Stomach (tissue), 9 donors: ENCODE data around the gene LHFPL2. TPM values are rescaled to one million over a fixed set of nuclear protein-coding genes. Genes with fewer than 3 reads are reported as not detected.

Source experiments
- DNase-seq, 2 donors: peaks; one replicate each; pipeline versions ENCODE4 v3.0.0 to v3.0.0-alpha.2; 2013 to 2019
- H3K27ac ChIP-seq, 5 donors: fragments of 200-600 bp in 4 of 5; sonication (generic) in 4 of 5; one replicate each; pipeline ENCODE4 v1.5.1; 2013 to 2019; ENCODE audit warnings: mild to moderate bottlenecking in 1 of 5, moderate library complexity in 1 of 5
- H3K27me3 ChIP-seq, 3 donors: fragments of 200-600 bp; sonication (generic); one replicate each; pipeline ENCODE4 v1.5.1; 2017 to 2019; ENCODE audit warnings: mixed run types in 1 of 3
- H3K36me3 ChIP-seq, 4 donors: fragments of 200-600 bp; sonication (generic); 1 replicate in 3 of 4; 2 replicates in 1 of 4; pipeline ENCODE4 v1.5.1; 2016 to 2019
- H3K4me1 ChIP-seq, 4 donors: fragments of 200-600 bp; sonication (generic); one replicate each; pipeline ENCODE4 v1.5.1; 2016 to 2019
- H3K4me3 ChIP-seq, 4 donors: fragments of 200-600 bp; sonication (generic) in 3 of 4; one replicate each; pipeline ENCODE4 v1.5.1; 2016 to 2019; ENCODE audit warnings: mild to moderate bottlenecking in 1 of 4
- H3K9me3 ChIP-seq, 4 donors: fragments of 200-600 bp; sonication (generic); one replicate each; pipeline ENCODE4 v1.5.1; 2016 to 2019
- EP300 ChIP-seq: sonication (generic); formaldehyde crosslinking; IDR thresholded peaks from one replicate; pipeline ENCODE4 v1.6.1; 2017; ENCODE audit warnings: antibody characterized with exemption
- POLR2A ChIP-seq, 4 donors: fragments of 450-650 bp; IDR thresholded peaks; one replicate each; pipeline ENCODE4 v1.6.1; 2016; ENCODE audit warnings: antibody characterized with exemption in 4 of 4, control low read depth in 2 of 4, mild to moderate bottlenecking in 1 of 4, moderate library complexity in 1 of 4
- POLR2AphosphoS5 ChIP-seq, 3 donors: sonication (generic); formaldehyde crosslinking; IDR thresholded peaks; one replicate each; pipeline ENCODE4 v1.6.1; 2016; ENCODE audit warnings: antibody characterized with exemption in 3 of 3
- WGBS, 5 donors: extraction: QIAGEN DNeasy Blood & Tissue Kit in 3 of 5; methylation state at CpG; one replicate each; pipeline versions ENCODE4 v1.1.5 to v1.1.7; 2013 to 2018; 5-methylcytosine and 5-hydroxymethylcytosine counted together
- intact Hi-C: fragments of 100-400 bp; cut with DNase I; formaldehyde crosslinking; loops from one replicate; pipeline ENCODE4 v1.15.1; 2023; ENCODE audit warnings: low total_unique reads
- polyA plus RNA-seq, 3 donors: library from polyadenylated mRNA; stranded (reverse); fragments of 200-250 nt; gene quantifications; one replicate each; pipeline ENCODE4 v1.2.3, GENCODE V29; 2013
- total RNA-seq, 5 donors: library from RNA; depleted of rRNA; stranded (reverse); fragments of >200 nt; gene quantifications; one replicate each; pipeline versions ENCODE4 v1.1.0 to v1.2.3, GENCODE V29; 2014 to 2016
- TF ChIP-seq, protein P1 (sequence below), 7 experiments: fragments of 450-650 bp in 4 of 7; fragments of 200-600 bp in 3 of 7; sonication (generic) in 3 of 7; IDR thresholded peaks; one replicate each; pipeline ENCODE4 v1.5.1; 2016 to 2019; ENCODE audit warnings: antibody characterized with exemption in 7 of 7, control low read depth in 2 of 7, mild to moderate bottlenecking in 1 of 7
- donor health status: healthy with polysubstance abuse.
- donor health status: Bipolar disorder and iron deficiency.
- donor health status: healthy.

Gene LHFPL2
- total and polyA plus RNA-seq, 8 donors = 3.7 to 53.6 (median 24.3) TPM

DNA sequence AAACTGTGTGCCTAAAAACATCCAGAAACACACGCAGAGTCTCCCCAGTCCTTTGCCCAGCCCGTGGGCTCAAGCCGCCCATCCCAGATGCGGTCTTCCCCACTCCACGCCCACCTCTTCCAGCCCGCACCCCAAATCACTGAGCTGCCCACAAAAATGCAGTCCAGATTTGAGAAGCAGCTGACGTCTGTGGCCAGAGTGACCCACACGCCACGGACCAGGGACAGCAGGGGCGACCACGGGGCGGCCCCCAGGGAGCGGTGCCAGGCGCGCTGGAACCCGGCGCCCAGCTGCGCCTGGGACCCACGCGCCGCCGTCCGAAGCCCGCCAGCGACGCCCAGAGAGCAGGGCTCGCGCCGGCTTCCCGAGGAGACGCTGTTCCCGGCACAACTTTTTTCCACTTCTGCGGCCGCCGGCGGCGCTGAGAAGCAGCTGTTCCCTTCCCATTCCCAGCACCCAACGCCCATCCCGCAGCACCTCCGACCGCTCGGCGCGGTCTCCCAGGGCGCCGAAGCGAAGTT lies 674 bp downstream of the LHFPL2 start:
- TF ChIP-seq EP300 = no peak
- TF ChIP-seq POLR2A (IDR thresholded peaks at IDR 0.05) = no peak
- TF ChIP-seq, protein P1, sequence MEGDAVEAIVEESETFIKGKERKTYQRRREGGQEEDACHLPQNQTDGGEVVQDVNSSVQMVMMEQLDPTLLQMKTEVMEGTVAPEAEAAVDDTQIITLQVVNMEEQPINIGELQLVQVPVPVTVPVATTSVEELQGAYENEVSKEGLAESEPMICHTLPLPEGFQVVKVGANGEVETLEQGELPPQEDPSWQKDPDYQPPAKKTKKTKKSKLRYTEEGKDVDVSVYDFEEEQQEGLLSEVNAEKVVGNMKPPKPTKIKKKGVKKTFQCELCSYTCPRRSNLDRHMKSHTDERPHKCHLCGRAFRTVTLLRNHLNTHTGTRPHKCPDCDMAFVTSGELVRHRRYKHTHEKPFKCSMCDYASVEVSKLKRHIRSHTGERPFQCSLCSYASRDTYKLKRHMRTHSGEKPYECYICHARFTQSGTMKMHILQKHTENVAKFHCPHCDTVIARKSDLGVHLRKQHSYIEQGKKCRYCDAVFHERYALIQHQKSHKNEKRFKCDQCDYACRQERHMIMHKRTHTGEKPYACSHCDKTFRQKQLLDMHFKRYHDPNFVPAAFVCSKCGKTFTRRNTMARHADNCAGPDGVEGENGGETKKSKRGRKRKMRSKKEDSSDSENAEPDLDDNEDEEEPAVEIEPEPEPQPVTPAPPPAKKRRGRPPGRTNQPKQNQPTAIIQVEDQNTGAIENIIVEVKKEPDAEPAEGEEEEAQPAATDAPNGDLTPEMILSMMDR (IDR thresholded peaks at IDR 0.05) = peak in 1 of 7 experiments; percentile 10
- no peak for TF ChIP-seq POLR2AphosphoS5 (IDR thresholded peaks at IDR 0.05)
- Histone ChIP-seq H3K36me3 (no peaks in the 10 kb centered on the region), H3K4me1 (peaks cover 11 to 49% (median 31%) of the 10 kb centered on the region in 4 donors), H3K27ac (peak overlapping the region; percentile 89 to 98 (median 95)), H3K27me3 (peaks cover 0 to 12% (median 0%) of the 10 kb centered on the region in 3 donors), H3K9me3 (no peaks in the 10 kb centered on the region), H3K4me3 (peak overlapping the region; percentile 73 to 87 (median 81))
- WGBS, 5 donors = 0 to 3% (median 1%) methylated on average over 7 to 47 of the region's 47 CpGs
- peak; percentile 60 to 85 for DNase-seq
- intact Hi-C loops = no loop called here

DNA sequence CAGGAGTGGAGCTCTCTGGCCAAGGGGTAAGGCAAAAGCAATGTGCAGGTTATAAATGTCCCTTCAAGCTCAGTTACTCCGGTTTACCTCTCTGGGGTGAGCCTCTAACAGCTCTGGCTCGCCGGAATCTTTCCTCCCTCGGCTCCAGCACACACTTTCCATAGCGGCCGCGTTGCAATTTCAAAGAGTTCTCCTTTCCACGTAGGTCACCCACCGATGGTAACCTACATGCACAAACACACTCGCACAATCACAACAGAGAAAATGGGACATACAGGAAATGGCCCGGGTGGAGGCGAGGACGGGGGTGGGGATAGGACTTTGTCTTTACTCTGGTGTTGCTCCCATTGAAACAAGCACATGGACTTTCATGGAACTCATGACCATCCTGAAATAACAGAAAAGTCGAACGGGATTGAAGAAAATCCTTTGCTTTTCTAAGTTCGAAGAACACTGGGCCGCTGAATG lies 1.2 kb downstream of the LHFPL2 start:
- 2 to 5% (median 2%) methylated on average over 17 of the region's 17 CpGs for WGBS, 5 donors
- TF ChIP-seq POLR2AphosphoS5 (IDR thresholded peaks at IDR 0.05) (no peak), EP300 (no peak), POLR2A (IDR thresholded peaks at IDR 0.05) (no peak)
- TF ChIP-seq, protein P1 (IDR thresholded peaks at IDR 0.05) = no peak
- peaks cover 11 to 49% (median 31%) of the 10 kb centered on the region in 4 donors for H3K4me1 ChIP-seq
- H3K9me3 ChIP-seq = no peaks in the 10 kb centered on the region
- DNase-seq = peak in 1 of 2 donors; percentile 63
- H3K4me3 ChIP-seq = peak overlapping the region; percentile 73 to 87 (median 81)
- no peaks in the 10 kb centered on the region for H3K36me3 ChIP-seq
- peak overlapping the region in 4 of 5 donors; percentile 90 to 98 (median 96) for H3K27ac ChIP-seq
- peaks cover 0 to 12% (median 0%) of the 10 kb centered on the region in 3 donors for H3K27me3 ChIP-seq
- intact Hi-C loops = no loop called here

DNA sequence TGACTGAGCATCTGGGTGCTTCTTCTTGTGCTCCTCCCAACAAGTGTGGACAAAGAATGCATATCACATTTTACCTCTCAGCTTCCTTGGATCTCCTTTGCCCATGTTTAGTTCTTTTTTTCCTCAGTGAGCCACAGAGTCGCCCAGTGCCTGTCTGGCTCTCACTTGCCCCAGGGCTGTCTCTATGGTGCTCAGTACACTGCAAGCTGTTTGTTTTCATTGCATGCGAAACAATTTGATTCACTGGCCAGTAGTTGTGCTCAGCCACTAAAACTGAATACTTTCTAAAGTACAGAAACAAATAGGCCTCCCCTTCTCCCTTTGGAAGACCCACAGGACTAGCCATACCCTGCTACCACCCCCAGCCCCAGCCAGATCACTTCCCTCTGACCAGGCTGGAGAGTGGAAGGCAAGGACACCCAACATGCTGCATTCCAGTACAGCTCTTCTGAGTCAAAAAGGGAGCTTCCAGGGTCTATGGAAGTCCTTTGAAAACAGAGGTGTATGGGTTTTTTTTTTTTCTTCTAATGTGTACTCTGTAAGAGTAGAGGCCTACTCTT lies 3.8 kb downstream of the LHFPL2 start:
- 38 to 64% (median 48%) methylated on average over 2 of the region's 2 CpGs for WGBS, 5 donors
- peaks cover 0 to 12% (median 0%) of the 10 kb centered on the region in 3 donors for H3K27me3 ChIP-seq
- H3K27ac ChIP-seq = no peak overlapping the region
- H3K36me3 ChIP-seq = no peaks in the 10 kb centered on the region
- intact Hi-C loops = no loop called here
- DNase-seq = no peak
- no peaks in the 10 kb centered on the region for H3K9me3 ChIP-seq
- H3K4me1 ChIP-seq = peaks cover 16 to 64% (median 43%) of the 10 kb centered on the region in 4 donors
- no peak overlapping the region for H3K4me3 ChIP-seq
- no peak for TF ChIP-seq EP300
- TF ChIP-seq POLR2A (IDR thresholded peaks at IDR 0.05) = no peak
- TF ChIP-seq, protein P1 (IDR thresholded peaks at IDR 0.05) = no peak
- TF ChIP-seq POLR2AphosphoS5 (IDR thresholded peaks at IDR 0.05) = no peak

DNA sequence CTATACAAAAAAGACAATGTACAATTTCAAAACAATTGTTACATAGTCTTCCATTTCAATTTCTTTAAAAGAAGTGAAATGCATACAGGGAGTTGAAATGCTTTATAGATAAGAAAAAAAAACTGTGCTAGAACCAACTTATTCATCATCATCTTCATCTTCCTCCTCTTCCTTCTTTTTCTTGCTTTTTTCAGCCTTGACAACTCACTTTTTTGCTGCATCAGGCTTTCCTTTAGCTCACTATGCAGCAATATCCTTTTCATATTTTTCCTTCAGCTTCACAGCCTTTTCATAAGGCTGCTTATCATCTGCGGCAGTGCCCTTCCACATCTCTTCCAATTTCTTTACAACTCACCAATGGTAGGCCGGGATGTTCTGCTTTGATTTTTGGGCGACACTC lies 4.4 kb downstream of the LHFPL2 start:
- Histone ChIP-seq H3K27ac (no peak overlapping the region), H3K4me3 (no peak overlapping the region), H3K27me3 (peaks cover 0 to 12% (median 0%) of the 10 kb centered on the region in 3 donors), H3K36me3 (no peaks in the 10 kb centered on the region), H3K9me3 (no peaks in the 10 kb centered on the region), H3K4me1 (peaks cover 20 to 64% (median 47%) of the 10 kb centered on the region in 4 donors)
- no peak for DNase-seq
- 95 to 99% (median 97%) methylated on average over 3 of the region's 3 CpGs for WGBS, 5 donors
- intact Hi-C loops = no loop called here
- TF ChIP-seq POLR2AphosphoS5 (IDR thresholded peaks at IDR 0.05) = no peak

DNA sequence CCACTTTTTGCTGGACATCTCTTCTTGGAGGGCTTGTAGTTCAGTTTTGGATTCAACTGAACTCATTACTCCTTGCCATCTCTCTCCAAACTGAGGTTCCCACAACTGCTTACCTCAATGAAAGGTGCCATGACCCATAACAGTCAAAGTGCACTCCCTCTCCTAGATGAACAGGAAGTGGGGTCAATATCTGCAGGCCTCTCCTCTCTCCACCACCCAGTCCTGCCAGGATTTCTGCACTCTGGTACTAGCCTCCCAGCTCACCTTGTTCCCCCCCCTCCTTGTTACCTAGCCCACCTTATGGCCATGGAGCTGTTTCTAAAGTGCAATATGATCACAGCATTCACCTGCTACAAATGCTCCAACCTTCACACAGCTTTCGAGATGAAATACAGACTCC lies 5.9 kb downstream of the LHFPL2 start:
- no peaks in the 10 kb centered on the region for H3K9me3 ChIP-seq
- H3K36me3 ChIP-seq = no peaks in the 10 kb centered on the region
- peaks cover 0 to under 1% (median 0%) of the 10 kb centered on the region in 3 donors for H3K27me3 ChIP-seq
- no peak for DNase-seq
- no peak overlapping the region for H3K27ac ChIP-seq
- H3K4me3 ChIP-seq = no peak overlapping the region
- peaks cover 30 to 71% (median 59%) of the 10 kb centered on the region in 4 donors for H3K4me1 ChIP-seq
- whole genome bisulfite sequencing, 5 donors = 89 to 100% (median 96%) methylated on average over 1 of the region's 1 CpG
- no peak for TF ChIP-seq POLR2AphosphoS5 (IDR thresholded peaks at IDR 0.05)
- TF ChIP-seq POLR2A (IDR thresholded peaks at IDR 0.05) = no peak
- no peak for TF ChIP-seq EP300
- TF ChIP-seq, protein P1 (IDR thresholded peaks at IDR 0.05) = no peak
- intact Hi-C loops = no loop called here
